B cell (primary cell): Measurements from ENCODE around the gene COL5A2. TPM values are rescaled to one million over a fixed set of nuclear protein-coding genes. Genes with fewer than 3 reads are reported as not detected.

ENCODE experiments used
- ATAC-seq: fragments of 200-7000 bp; cut with Tn5 transposase; one replicate; pipeline ENCODE4 v1.10.0; 2021; ENCODE audit warnings: low read depth, mild to moderate bottlenecking, moderate number of reproducible peaks, moderate library complexity
- CTCF ChIA-PET: fragments of 350-600 bp; sonication (Branson Sonifier 250); formaldehyde crosslinking; loops from one replicate; lab custom pipeline; 2021; ENCODE audit warnings: antibody characterized with exemption, inconsistent platforms; lab: Charles Lee
- POLR2A ChIA-PET: fragments of 350-600 bp; sonication (Branson Sonifier 250); formaldehyde crosslinking; loops from one replicate; lab custom pipeline; 2021; ENCODE audit warnings: antibody characterized with exemption; lab: Charles Lee
- DNase-seq: peaks from one replicate; pipeline ENCODE4 v3.0.0; 2013
- H2AFZ ChIP-seq: 2 replicates; pipeline ENCODE4 v1.6.1; 2012; ENCODE audit warnings: mild to moderate bottlenecking, low read depth, low read length; ENCODE audit not compliant: insufficient read depth, poor library complexity, severe bottlenecking
- H3K27ac ChIP-seq, 2 donors: 1 replicate in 1 of 2; 2 replicates in 1 of 2; pipeline ENCODE4 v1.5.1; 2012 to 2013; ENCODE audit warnings: low read length in 2 of 2, mild to moderate bottlenecking in 2 of 2, moderate library complexity in 1 of 2
- H3K27me3 ChIP-seq, 4 experiments: fragments of 200-600 bp in 1 of 4; sonication (generic) in 1 of 4; replicated peaks in 1 of 4; 1 replicate in 2 of 4; 2 replicates in 2 of 4; pipeline versions ENCODE4 v1.6.1 to v1.7.0; 2013 to 2016; ENCODE audit warnings: low read length in 3 of 4, mild to moderate bottlenecking in 2 of 4, mixed read lengths in 1 of 4, moderate library complexity in 1 of 4; ENCODE audit not compliant: insufficient read depth in 4 of 4, control insufficient read depth in 3 of 4; ENCODE audit errors: control extremely low read depth in 1 of 4
- H3K36me3 ChIP-seq, 2 experiments: replicated peaks in 1 of 2; 1 replicate in 1 of 2; 2 replicates in 1 of 2; pipeline versions ENCODE4 v1.6.1 to v1.7.1; 2013; ENCODE audit warnings: low read length in 1 of 2; ENCODE audit not compliant: insufficient read depth in 2 of 2, control insufficient read depth in 1 of 2; ENCODE audit errors: control extremely low read depth in 1 of 2, extremely low read depth in 1 of 2
- H3K4me1 ChIP-seq, 2 donors: fragments of 200-600 bp in 1 of 2; sonication (generic) in 1 of 2; 1 replicate in 1 of 2; 2 replicates in 1 of 2; pipeline versions ENCODE4 v1.5.1 to v1.6.1; 2013 to 2017; ENCODE audit warnings: low read length in 2 of 2; ENCODE audit not compliant: control insufficient read depth in 2 of 2, insufficient read depth in 2 of 2
- H3K4me2 ChIP-seq: replicated peaks from 2 replicates; pipeline ENCODE3; 2012; ENCODE audit warnings: mild to moderate bottlenecking, low read depth, low read length; ENCODE audit not compliant: poor library complexity, severe bottlenecking
- H3K4me3 ChIP-seq, 5 experiments: fragments of 200-600 bp in 1 of 5; sonication (generic) in 1 of 5; 1 replicate in 3 of 5; 2 replicates in 2 of 5; pipeline versions ENCODE4 v1.5.1 to v1.7.0; 2011 to 2016; ENCODE audit warnings: low read length in 4 of 5, mild to moderate bottlenecking in 4 of 5, low read depth in 2 of 5, control low read depth in 1 of 5, moderate library complexity in 1 of 5; ENCODE audit not compliant: insufficient read depth in 1 of 5; ENCODE audit errors: control extremely low read depth in 1 of 5, extremely low read depth in 1 of 5
- H3K79me2 ChIP-seq: fragments of 200-600 bp; sonication (generic); one replicate; pipeline ENCODE4 v1.6.0; 2016; ENCODE audit warnings: low read length; ENCODE audit not compliant: control insufficient read depth, insufficient read depth
- H3K9ac ChIP-seq: fragments of 200-600 bp; sonication (generic); 2 replicates; pipeline ENCODE4 v1.6.1; 2017; ENCODE audit warnings: mild to moderate bottlenecking, low read length, moderate library complexity
- H3K9me3 ChIP-seq, 3 donors: one replicate each; pipeline versions ENCODE4 v1.6.1 to v1.7.1; 2013; ENCODE audit warnings: low read length in 2 of 3; ENCODE audit not compliant: control insufficient read depth in 2 of 3, insufficient read depth in 1 of 3; ENCODE audit errors: control extremely low read depth in 1 of 3
- H4K20me1 ChIP-seq: 2 replicates; pipeline ENCODE4 v1.6.0; 2012; ENCODE audit warnings: mild to moderate bottlenecking, low read length; ENCODE audit not compliant: insufficient read depth, control insufficient read depth, poor library complexity, severe bottlenecking
- H3K27ac Mint-ChIP-seq: one replicate; pipeline ENCODE4 v1.8.0; 2021; ENCODE audit warnings: mixed read lengths
- H3K27me3 Mint-ChIP-seq: one replicate; pipeline ENCODE4 v1.8.0; 2021; ENCODE audit warnings: mixed read lengths
- H3K4me1 Mint-ChIP-seq: one replicate; pipeline ENCODE4 v1.8.0; 2021; ENCODE audit warnings: mixed read lengths
- H3K4me3 Mint-ChIP-seq: one replicate; pipeline ENCODE4 v1.8.0; 2021; ENCODE audit warnings: mixed read lengths
- H3K9me3 Mint-ChIP-seq: one replicate; pipeline ENCODE4 v1.8.0; 2022; ENCODE audit warnings: mixed read lengths; ENCODE audit not compliant: insufficient read depth
- CTCF ChIP-seq: fragments of 200-600 bp; IDR thresholded peaks from one replicate; pipeline ENCODE4 v1.8.0; 2022; ENCODE audit warnings: antibody characterized with exemption, mild to moderate bottlenecking
- EZH2 ChIP-seq: IDR thresholded peaks from 2 replicates; pipeline ENCODE4 v1.6.1; 2012; ENCODE audit warnings: borderline replicate concordance, low read depth, mild to moderate bottlenecking, moderate library complexity, low read length; ENCODE audit not compliant: insufficient read depth, poor library complexity, severe bottlenecking
- WGBS: methylation state at CpG from one replicate; pipeline ENCODE4 v1.1.5; 2013; ENCODE audit warnings: missing lambda C conversion rate; ENCODE audit not compliant: insufficient coverage; 5-methylcytosine and 5-hydroxymethylcytosine counted together
- intact Hi-C: fragments of 100-400 bp; cut with micrococcal nuclease; formaldehyde crosslinking; loops from one replicate; pipeline ENCODE4 v1.10.0; 2022
- polyA plus RNA-seq: library from polyadenylated mRNA; depleted of rRNA; stranded (reverse); fragments of >200 nt; gene quantifications from 2 replicates; pipeline ENCODE4 v1.2.3, GENCODE V29; 2012
- total RNA-seq, 2 donors: library from RNA; stranded (reverse); fragments of 120-200 nt in 1 of 2; gene quantifications; 1 replicate in 1 of 2; 2 replicates in 1 of 2; pipeline versions ENCODE4 v1.2.3 to v1.2.4, GENCODE V29; 2013 to 2022

COL5A2 gene
- total and polyA plus RNA-seq, 2 donors (not counting 1 experiment from before 2014, with no cell fraction given) = 0.44 to 0.45 TPM

DNA sequence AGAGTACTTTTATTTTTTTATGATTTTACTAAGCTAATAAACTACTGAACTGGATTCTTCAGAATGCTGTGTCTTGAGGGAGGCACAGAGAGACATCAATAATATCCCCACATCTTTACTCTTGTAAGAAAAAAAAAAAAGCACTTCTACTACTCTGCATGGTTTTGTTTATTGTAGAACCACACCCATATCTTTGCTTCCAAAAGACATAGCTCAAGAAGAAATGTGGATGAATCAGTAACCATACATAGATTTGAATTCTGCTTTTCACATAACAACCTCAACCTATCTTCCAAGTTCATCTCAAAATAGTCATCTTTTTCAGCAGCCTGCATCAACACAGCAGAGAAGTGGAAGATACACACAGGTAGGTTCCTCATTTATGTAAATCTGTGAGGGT, 12.2 kb upstream of the COL5A2 start:
- Histone ChIP-seq H3K9me3 (no peaks in the 10 kb centered on the region), H4K20me1 (no peaks in the 10 kb centered on the region), H3K27me3 (no peaks in the 10 kb centered on the region), H3K4me2 (no peak overlapping the region), H3K4me3 (no peak overlapping the region), H2AFZ (no peak overlapping the region), H3K27ac (no peak overlapping the region), H3K79me2 (no peaks in the 10 kb centered on the region), H3K4me1 (no peaks in the 10 kb centered on the region), H3K9ac (no peak overlapping the region), H3K36me3 (no peaks in the 10 kb centered on the region)
- H3K27ac Mint-ChIP-seq = no peak overlapping the region
- ATAC-seq = no peak
- intact Hi-C loops = no loop called here
- H3K27me3 Mint-ChIP-seq = no peaks in the 10 kb centered on the region
- no peak overlapping the region for H3K4me3 Mint-ChIP-seq
- ChIA-PET POLR2A (no interaction called here), CTCF (no interaction called here)
- DNase-seq = no peak
- H3K4me1 Mint-ChIP-seq = no peaks in the 10 kb centered on the region
- no peak for TF ChIP-seq CTCF
- TF ChIP-seq EZH2 = no peak
- H3K9me3 Mint-ChIP-seq = no peaks in the 10 kb centered on the region

DNA sequence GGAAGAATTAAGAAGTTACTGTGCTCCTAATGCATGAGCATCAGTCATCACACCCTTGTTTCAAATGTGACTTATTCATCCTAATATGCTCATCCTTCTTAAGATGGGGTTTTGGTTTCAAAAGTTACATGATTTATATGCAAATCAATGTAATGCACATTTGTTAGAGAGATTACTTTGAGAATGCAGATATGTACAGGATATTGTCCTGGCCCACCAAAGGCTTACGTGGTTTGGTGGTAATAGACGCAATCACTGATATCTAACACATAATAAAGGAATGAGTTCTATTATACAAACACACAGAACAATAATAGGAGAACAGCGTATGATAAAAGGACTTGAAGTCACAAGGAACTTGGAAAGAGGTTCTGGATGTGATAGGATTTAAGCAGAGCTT, 11.1 kb upstream of the COL5A2 start:
- intact Hi-C loops = no loop called here
- TF ChIP-seq EZH2 (no peak), CTCF (no peak)
- no peak overlapping the region for H3K4me2 ChIP-seq
- no peak for DNase-seq
- WGBS = no CpG with 5 or more reads among the region's 3 CpGs
- Mint-ChIP-seq H3K27me3 (no peaks in the 10 kb centered on the region), H3K4me1 (no peaks in the 10 kb centered on the region), H3K27ac (no peak overlapping the region), H3K9me3 (no peaks in the 10 kb centered on the region), H3K4me3 (no peak overlapping the region)
- ChIA-PET POLR2A (no interaction called here), CTCF (no interaction called here)
- H4K20me1 ChIP-seq = no peaks in the 10 kb centered on the region
- no peaks in the 10 kb centered on the region for H3K9me3 ChIP-seq
- H3K4me1 ChIP-seq = no peaks in the 10 kb centered on the region
- H2AFZ ChIP-seq = no peak overlapping the region
- no peak overlapping the region for H3K4me3 ChIP-seq
- H3K79me2 ChIP-seq = no peaks in the 10 kb centered on the region
- ATAC-seq = no peak
- H3K36me3 ChIP-seq = no peaks in the 10 kb centered on the region
- no peak overlapping the region for H3K27ac ChIP-seq
- no peak overlapping the region for H3K9ac ChIP-seq
- H3K27me3 ChIP-seq = no peaks in the 10 kb centered on the region
